HepG2 (cell line): Measurements from ENCODE around the gene AEN. TPM values are rescaled to one million over a fixed set of nuclear protein-coding genes. Genes with fewer than 3 reads are reported as not detected.

Experiments used
- CHD2 ChIP-seq: IDR thresholded peaks from 2 replicates; pipeline ENCODE4 v1.6.1; 2011; ENCODE audit warnings: low read depth, low read length, improper control_type of control experiment
- CHD4 ChIP-seq: fragments of 200-600 bp; sonication (generic); IDR thresholded peaks from 2 replicates; pipeline ENCODE4 v1.7.0; 2017; ENCODE audit warnings: mild to moderate bottlenecking, low read length, borderline replicate concordance
- KLF13 ChIP-seq: sonication (generic); formaldehyde crosslinking; IDR thresholded peaks from 2 replicates; pipeline ENCODE4 v1.4.0; 2020; ENCODE audit warnings: mild to moderate bottlenecking, missing genetic modification reagents
- KLF16 ChIP-seq, 2 experiments: sonication (generic) in 1 of 2; formaldehyde crosslinking in 1 of 2; IDR thresholded peaks; 2 replicates each; pipeline versions ENCODE4 v1.6.1 to v1.8.0; 2016 to 2023; ENCODE audit warnings: missing genetic modification reagents in 2 of 2, missing compliant biosample characterization in 1 of 2
- PAX8 ChIP-seq: sonication (generic); formaldehyde crosslinking; IDR thresholded peaks from 2 replicates; pipeline ENCODE4 v1.8.0; 2022; ENCODE audit warnings: mild to moderate bottlenecking, missing genetic modification reagents, borderline replicate concordance
- RBM39 ChIP-seq: fragments of 200-400 bp; formaldehyde crosslinking; IDR thresholded peaks from one replicate; pipeline ENCODE4 v1.6.1; 2018; ENCODE audit warnings: antibody characterized with exemption, mild to moderate bottlenecking, low read depth, low read length; ENCODE audit not compliant: poor library complexity, severe bottlenecking
- XBP1 ChIP-seq: sonication (generic); formaldehyde crosslinking; IDR thresholded peaks from 2 replicates; pipeline ENCODE4 v1.5.0; 2020; ENCODE audit warnings: missing genetic modification reagents
- ZBTB1 ChIP-seq: sonication (generic); formaldehyde crosslinking; IDR thresholded peaks from 2 replicates; pipeline ENCODE4 v1.4.0; 2020; ENCODE audit warnings: missing genetic modification reagents, borderline replicate concordance
- ZFY ChIP-seq: sonication (generic); formaldehyde crosslinking; IDR thresholded peaks from 2 replicates; pipeline ENCODE4 v1.4.0; 2020; ENCODE audit warnings: missing genetic modification reagents
- ZNF333 ChIP-seq: sonication (generic); formaldehyde crosslinking; IDR thresholded peaks from 2 replicates; pipeline ENCODE4 v1.4.0; 2020; ENCODE audit warnings: mild to moderate bottlenecking, missing genetic modification reagents, borderline replicate concordance
- ZNF589 ChIP-seq: sonication (generic); formaldehyde crosslinking; conservative IDR thresholded peaks from 2 replicates; pipeline ENCODE4 v1.8.0; 2022; ENCODE audit warnings: mild to moderate bottlenecking, moderate library complexity, missing genetic modification reagents
- polyA plus RNA-seq, 8 experiments: library from polyadenylated mRNA; depleted of rRNA in 3 of 8; stranded (reverse) in 7 of 8; unstranded in 1 of 8; fragments of >200 nt; fragmentation: Illumina TruSeq in 4 of 8; extraction: Trizol in 4 of 8; gene quantifications; 2 replicates each; pipeline versions ENCODE4 v1.2.1 to v1.2.3, GENCODE V29; 2011 to 2016; ENCODE audit warnings: low read depth in 4 of 8, missing spikeins in 1 of 8, mixed read lengths in 1 of 8; ENCODE audit not compliant: insufficient read depth in 1 of 8
- total RNA-seq, 5 experiments: library from RNA; depleted of rRNA; stranded (reverse); fragments of >200 nt; fragmentation: Illumina TruSeq; extraction: Trizol; gene quantifications; 2 replicates each; pipeline ENCODE4 v1.2.3, GENCODE V29; 2016; ENCODE audit warnings: low read depth in 1 of 5
- TF ChIP-seq, protein P1 (sequence below): fragments of 450-650 bp; IDR thresholded peaks from 2 replicates; pipeline ENCODE4 v1.6.1; 2016
- TF ChIP-seq, protein P2 (sequence below): sonication (generic); formaldehyde crosslinking; conservative IDR thresholded peaks from 2 replicates; pipeline ENCODE4 v1.4.0; 2020; ENCODE audit warnings: missing genetic modification reagents
- TF ChIP-seq, protein P3 (sequence below): sonication (generic); formaldehyde crosslinking; IDR thresholded peaks from 2 replicates; pipeline ENCODE4 v1.4.0; 2020; ENCODE audit warnings: low read depth, mild to moderate bottlenecking, missing genetic modification reagents
- TF ChIP-seq, protein P4 (sequence below): sonication (generic); formaldehyde crosslinking; conservative IDR thresholded peaks from 2 replicates; pipeline ENCODE4 v1.4.0; 2020; ENCODE audit warnings: missing genetic modification reagents
- TF ChIP-seq, protein P5 (sequence below): sonication (generic); formaldehyde crosslinking; IDR thresholded peaks from 2 replicates; pipeline ENCODE4 v1.5.1; 2020; ENCODE audit warnings: mild to moderate bottlenecking, missing genetic modification reagents, moderate library complexity

The AEN gene
- total and polyA plus RNA-seq, 2 of the 13 experiments (the other 11 are each of a cell fraction or from before 2014, with no cell fraction given), result 51.3 to 118 TPM

DNA sequence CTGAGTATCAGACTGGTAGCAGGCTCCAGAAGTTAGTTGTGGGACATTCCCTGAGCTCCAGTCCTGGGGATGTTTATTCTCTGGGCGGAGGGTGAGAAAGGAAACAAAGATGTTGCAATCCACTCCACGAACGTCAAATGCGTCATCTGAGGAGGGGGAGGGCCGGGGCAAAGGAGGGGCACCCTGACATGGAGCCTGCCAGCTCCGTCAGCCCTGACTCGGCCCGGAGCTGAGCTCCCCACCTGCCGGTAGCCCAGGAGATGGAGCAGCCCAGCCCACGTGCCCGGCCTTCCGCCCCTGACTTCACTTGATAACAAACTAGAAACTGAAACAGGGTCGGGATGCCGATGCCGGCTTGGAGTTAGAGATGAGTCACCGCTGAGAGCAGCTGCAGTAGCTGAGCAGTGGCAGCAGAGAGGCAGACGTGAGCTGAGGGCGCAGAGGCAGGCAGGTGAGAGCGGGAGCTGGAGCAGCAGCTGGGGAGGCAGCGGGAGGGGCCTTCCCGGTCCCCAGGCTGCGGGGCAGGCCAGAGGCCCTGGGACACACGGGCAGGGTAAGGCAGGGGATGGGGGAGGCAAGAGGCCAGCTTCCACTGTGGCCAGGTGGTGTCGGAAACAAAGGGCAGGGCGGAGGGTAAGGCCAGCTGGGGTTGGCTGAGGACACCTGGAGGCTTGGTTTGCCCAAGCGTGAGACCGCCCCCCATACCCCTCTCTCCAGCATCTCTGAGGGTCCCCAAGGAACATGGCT is 17.7 kb downstream of the AEN start, which contains the start of gene ISG20 (continued):
- TF ChIP-seq, protein P1, sequence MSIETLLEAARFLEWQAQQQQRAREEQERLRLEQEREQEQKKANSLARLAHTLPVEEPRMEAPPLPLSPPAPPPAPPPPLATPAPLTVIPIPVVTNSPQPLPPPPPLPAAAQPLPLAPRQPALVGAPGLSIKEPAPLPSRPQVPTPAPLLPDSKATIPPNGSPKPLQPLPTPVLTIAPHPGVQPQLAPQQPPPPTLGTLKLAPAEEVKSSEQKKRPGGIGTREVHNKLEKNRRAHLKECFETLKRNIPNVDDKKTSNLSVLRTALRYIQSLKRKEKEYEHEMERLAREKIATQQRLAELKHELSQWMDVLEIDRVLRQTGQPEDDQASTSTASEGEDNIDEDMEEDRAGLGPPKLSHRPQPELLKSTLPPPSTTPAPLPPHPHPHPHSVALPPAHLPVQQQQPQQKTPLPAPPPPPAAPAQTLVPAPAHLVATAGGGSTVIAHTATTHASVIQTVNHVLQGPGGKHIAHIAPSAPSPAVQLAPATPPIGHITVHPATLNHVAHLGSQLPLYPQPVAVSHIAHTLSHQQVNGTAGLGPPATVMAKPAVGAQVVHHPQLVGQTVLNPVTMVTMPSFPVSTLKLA, result peak; percentile 93
- TF ChIP-seq PAX8 (CRISPR knock-in tag), result no peak
- TF ChIP-seq KLF13 (CRISPR knock-in tag), result no peak
- no peak for TF ChIP-seq CHD2
- no peak for TF ChIP-seq ZNF333 (CRISPR knock-in tag)
- no peak for TF ChIP-seq RBM39
- peak; percentile 58; the same call in 1 of the 2 replicates for TF ChIP-seq XBP1 (CRISPR knock-in tag)
- TF ChIP-seq ZBTB1 (CRISPR knock-in tag), result no peak
- peak; percentile 74 for TF ChIP-seq ZFY (CRISPR knock-in tag)
- no peak for TF ChIP-seq CHD4
- peak in 1 of 2 experiments; percentile 72; a peak in 1 of 4 replicates for TF ChIP-seq KLF16 (CRISPR knock-in tag; IDR thresholded peaks at IDR 0.05)
- TF ChIP-seq, protein P2, sequence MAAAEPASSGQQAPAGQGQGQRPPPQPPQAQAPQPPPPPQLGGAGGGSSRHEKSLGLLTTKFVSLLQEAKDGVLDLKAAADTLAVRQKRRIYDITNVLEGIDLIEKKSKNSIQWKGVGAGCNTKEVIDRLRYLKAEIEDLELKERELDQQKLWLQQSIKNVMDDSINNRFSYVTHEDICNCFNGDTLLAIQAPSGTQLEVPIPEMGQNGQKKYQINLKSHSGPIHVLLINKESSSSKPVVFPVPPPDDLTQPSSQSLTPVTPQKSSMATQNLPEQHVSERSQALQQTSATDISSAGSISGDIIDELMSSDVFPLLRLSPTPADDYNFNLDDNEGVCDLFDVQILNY (CRISPR knock-in tag), result no peak
- TF ChIP-seq, protein P3, sequence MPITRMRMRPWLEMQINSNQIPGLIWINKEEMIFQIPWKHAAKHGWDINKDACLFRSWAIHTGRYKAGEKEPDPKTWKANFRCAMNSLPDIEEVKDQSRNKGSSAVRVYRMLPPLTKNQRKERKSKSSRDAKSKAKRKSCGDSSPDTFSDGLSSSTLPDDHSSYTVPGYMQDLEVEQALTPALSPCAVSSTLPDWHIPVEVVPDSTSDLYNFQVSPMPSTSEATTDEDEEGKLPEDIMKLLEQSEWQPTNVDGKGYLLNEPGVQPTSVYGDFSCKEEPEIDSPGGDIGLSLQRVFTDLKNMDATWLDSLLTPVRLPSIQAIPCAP, result no peak; the same call in 1 of the 2 replicates
- TF ChIP-seq, protein P4, sequence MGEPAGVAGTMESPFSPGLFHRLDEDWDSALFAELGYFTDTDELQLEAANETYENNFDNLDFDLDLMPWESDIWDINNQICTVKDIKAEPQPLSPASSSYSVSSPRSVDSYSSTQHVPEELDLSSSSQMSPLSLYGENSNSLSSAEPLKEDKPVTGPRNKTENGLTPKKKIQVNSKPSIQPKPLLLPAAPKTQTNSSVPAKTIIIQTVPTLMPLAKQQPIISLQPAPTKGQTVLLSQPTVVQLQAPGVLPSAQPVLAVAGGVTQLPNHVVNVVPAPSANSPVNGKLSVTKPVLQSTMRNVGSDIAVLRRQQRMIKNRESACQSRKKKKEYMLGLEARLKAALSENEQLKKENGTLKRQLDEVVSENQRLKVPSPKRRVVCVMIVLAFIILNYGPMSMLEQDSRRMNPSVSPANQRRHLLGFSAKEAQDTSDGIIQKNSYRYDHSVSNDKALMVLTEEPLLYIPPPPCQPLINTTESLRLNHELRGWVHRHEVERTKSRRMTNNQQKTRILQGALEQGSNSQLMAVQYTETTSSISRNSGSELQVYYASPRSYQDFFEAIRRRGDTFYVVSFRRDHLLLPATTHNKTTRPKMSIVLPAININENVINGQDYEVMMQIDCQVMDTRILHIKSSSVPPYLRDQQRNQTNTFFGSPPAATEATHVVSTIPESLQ (CRISPR knock-in tag), result no peak
- peak; percentile 92 for TF ChIP-seq ZNF589 (CRISPR knock-in tag)
- TF ChIP-seq, protein P5, sequence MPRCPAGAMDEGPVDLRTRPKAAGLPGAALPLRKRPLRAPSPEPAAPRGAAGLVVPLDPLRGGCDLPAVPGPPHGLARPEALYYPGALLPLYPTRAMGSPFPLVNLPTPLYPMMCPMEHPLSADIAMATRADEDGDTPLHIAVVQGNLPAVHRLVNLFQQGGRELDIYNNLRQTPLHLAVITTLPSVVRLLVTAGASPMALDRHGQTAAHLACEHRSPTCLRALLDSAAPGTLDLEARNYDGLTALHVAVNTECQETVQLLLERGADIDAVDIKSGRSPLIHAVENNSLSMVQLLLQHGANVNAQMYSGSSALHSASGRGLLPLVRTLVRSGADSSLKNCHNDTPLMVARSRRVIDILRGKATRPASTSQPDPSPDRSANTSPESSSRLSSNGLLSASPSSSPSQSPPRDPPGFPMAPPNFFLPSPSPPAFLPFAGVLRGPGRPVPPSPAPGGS (CRISPR knock-in tag), result peak; percentile 72; the same call in 1 of the 2 replicates
